Activated CD8-positive, alpha-beta memory T cell treated with anti-CD3 and anti-CD28 coated beads for 36 hours (primary cell): ENCODE measurements around the gene PTPRG. TPM values are rescaled to one million over a fixed set of nuclear protein-coding genes. Genes with fewer than 3 reads are reported as not detected.

Experiments
- CTCF ChIA-PET: fragments of 350-600 bp; sonication (Branson Sonifier 250); formaldehyde crosslinking; loops from one replicate; lab custom pipeline; 2021; ENCODE audit warnings: antibody characterized with exemption; lab: Charles Lee
- POLR2A ChIA-PET: fragments of 350-600 bp; sonication (Branson Sonifier 250); formaldehyde crosslinking; loops from one replicate; lab custom pipeline; 2021; ENCODE audit warnings: antibody characterized with exemption; lab: Charles Lee
- total RNA-seq, 2 experiments: library from RNA; stranded (reverse); gene quantifications; one replicate each; pipeline ENCODE4 v1.2.3, GENCODE V29; 2021

The PTPRG gene
- total RNA-seq, 2 experiments from 2014 or later: not detected

DNA sequence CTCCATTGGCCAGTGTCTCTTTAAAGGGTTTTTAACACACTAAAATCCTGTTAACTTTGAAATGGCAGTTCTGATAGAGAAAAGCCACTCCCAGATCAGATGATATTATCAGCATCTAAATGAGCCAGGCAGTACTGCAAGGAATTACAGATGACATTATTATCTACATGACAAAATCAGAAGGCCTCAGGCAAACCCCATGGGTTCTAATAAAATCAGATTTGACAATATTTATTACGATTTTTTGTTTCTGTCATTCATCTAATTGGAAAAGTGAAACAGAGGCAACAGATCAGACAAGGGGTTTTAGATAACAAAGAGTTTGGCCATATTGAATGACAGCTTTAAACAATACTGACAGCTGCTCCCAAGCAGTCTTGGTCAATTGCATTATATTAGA is 699.3 kb downstream of the PTPRG start:
- ChIA-PET POLR2A (no interaction called here), CTCF (no interaction called here)

DNA sequence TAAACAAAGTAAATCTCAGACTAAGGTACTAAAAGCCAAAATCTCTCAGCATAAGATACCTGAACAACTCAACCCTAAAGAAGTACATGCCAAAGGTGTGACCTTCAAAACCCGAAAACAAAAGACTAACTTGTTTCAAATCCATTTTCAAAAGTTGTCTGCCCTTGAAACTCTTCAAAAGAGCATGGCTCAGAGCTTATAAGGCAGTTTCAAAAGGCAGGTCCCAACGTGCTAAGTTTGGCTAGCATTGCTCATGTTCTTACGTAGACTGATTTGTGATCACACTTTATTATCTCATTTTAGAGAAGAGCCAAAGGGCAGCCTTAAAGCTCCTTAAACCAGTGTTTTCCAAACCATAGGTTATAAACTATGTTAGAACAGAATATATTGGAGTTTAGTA is 699.8 kb downstream of the PTPRG start:
- ChIA-PET POLR2A (no interaction called here), CTCF (interaction anchor here (0.6 kb wide), 1 partner anchor 802 kb away, joined by 4 read pairs; no protein-coding TSS in a partner anchor)

DNA sequence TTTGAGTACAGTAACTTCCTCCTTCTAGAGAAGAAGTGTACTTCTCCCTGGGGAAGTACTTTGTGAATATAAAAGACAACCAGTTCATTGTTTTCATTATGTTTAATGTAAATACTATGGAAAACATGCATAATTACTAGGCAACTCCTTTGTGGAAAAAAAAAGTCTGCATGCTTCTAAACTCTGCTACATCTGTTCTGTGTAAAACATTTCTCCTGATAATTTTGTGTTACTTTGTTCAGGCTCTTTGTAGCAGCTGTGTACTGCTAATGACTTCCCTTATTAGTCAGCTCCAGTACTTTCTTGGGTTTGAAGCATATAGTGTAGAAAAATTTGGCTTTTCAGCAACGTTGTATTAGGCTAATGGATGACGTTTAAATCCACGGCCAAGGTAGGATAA is 700.4 kb downstream of the PTPRG start:
- CTCF ChIA-PET: interaction anchor here (0.6 kb wide), 1 partner anchor 803 kb away, joined by 4 read pairs; no protein-coding TSS in a partner anchor
- POLR2A ChIA-PET: no interaction called here

DNA sequence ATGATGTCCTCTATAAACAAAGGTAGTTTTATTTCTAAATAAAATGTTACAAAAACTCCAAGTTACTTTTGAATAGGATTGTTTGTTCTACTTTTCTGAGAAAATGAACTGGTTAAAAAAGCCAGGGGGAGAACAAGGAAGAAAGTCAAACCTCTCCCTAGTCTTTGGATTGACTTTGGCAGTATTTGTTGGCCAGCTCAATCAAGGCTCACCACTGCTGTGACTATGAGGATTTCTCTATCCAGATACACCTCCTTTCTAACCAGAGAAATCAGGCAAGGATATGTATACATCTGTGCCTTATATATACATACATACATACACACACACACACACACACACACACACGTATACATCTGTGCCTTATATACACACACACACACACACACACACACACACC is 704.2 kb downstream of the PTPRG start:
- ChIA-PET POLR2A (no interaction called here), CTCF (no interaction called here)

DNA sequence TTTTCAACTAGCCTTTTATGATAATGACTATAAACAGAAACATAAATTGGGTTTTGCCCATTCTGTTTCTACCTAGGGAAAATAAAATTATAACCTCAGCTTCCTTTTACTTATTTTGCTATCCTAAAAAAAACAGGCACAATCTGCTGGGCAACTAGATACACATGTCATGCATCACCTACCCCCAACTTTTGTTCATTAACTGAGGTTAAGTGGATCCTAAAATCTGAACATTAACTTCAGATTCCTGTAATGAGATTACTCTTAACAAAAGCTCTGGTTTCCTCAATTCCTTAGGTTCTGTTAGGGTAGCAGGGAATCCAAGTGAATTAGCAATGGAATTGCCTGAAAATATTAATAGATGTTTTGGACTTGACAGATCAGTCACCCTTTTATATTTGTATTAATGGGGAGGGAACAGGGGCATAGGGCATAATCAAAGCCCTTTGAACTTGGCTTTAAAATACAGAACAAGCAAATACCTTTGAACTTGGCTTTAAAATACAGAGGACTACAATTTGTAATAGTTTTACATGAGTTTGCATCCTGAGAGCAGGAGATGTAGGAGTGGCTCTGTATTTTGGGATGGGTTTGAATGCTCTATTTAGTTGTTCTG is 705.4 kb downstream of the PTPRG start:
- CTCF ChIA-PET: no interaction called here
- POLR2A ChIA-PET: no interaction called here

DNA sequence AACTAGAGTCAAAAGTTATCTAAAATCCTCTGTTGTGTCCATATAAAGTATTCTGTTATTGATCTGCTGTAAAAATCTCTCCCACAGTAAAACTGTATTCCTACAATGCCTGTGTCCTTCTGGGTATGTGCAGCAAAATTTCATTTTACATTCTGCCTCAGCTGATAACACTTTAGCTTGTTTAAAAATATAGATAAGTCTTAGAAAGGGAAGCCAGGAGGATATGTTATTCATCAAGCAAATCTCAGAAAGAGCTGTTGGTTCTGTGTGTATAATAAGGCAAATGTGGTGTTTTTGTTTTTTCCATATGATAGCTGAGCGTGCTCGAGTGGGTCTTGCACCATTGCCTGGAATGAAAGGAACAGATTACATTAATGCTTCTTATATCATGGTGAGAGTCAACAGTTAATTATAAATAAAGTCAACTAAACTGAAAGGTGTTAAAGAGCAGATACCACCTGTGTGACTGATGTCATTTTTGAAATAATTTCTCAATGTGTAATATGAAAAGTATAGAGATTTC is 715.3 kb downstream of the PTPRG start:
- POLR2A ChIA-PET: no interaction called here
- CTCF ChIA-PET: no interaction called here

DNA sequence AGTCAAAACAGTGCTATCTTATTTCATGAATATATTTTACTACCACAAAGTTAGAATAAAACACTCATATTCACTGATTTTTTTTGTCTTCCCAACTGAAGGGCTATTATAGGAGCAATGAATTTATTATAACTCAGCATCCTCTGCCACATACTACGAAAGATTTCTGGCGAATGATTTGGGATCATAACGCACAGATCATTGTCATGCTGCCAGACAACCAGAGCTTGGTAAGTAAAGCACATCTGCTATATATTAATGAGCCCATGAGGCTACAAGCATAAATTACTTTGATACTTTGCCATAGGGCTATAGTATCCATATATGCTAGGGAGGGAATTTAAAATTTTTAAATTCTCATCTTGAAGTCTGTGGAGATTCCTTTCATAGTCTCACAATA is 716.1 kb downstream of the PTPRG start:
- ChIA-PET POLR2A (no interaction called here), CTCF (no interaction called here)

DNA sequence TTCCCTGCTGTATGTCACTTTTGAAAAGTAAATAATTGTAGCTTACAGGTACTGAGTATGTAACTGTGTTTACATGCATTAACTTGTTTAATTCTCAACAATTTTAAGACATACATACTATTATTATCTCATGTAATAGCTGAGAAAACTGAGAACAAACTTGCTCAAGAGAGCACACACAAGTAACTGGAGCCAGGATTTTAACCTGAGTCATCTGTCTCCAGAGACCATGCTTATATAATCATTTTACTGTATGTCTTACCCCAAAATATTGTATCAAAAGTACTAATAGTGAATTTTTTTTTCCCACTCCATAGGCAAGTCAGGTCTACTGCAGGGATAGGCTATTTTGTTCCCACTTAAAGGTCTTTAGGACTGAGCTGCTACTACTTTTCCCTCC is 716.6 kb downstream of the PTPRG start:
- CTCF ChIA-PET: no interaction called here

DNA sequence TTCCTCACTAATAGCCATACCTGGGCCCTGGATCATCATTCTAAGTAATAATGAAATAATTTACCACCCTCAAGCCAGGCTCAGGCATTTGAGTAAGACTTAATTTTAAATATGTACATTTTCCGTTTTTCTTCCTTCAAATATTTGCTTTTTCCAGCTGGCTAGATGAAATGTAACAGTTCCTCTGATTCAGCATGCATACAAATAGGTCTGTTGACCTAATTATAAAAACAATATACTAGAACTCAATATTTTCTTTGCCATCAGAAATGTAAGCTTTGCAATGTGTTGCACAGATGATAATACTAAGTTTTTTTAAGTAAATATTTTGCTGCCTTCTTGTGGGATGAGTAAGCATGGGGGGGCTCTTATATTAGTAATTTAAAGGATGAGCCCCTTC is 720.4 kb downstream of the PTPRG start:
- CTCF ChIA-PET: no interaction called here
- POLR2A ChIA-PET: no interaction called here

More for the DNA sequence above, 716.6 kb downstream of the PTPRG start:
- POLR2A ChIA-PET: no interaction called here

DNA sequence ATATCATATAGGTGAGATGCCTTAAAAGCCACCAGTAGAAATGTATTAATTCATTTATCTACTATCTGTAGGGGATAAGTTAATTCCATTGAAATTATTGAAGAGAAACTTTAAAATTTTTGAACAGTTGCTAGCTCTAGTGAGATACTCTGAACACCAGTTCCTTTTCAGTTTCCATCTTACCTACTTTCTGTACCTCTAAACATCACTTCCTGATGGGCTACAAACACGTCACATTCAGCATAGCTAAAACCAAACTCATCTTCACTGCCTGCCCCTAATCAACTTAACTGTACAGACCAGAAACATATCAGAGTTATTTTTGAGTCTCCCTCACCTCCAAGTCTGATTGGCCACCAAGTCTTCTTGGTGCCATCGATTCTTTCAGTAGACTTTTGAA is 723.1 kb downstream of the PTPRG start:
- ChIA-PET CTCF (no interaction called here), POLR2A (no interaction called here)

DNA sequence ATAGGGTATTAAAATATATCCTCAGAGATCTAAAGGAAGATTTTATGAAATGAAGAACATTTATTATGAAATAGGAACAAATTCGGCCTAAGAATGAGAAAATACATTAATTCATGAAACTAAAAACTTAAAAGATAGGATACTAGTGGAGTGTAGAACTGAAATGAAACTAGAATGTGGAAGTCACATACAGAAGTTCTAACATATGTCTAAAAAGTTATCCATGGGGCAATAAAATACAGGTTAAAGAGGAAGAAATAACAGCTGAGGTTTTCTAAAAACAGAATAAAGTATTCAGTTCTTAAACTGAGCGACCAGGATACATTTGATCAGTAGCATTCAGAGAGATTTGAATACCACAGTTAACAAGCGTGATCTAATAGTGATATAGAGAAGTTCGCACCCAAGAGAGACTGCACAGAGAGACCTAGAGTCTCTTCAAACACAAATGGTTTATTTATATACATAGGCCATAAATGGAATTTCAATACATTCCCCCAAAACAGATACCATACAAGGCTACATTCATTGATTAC is 726.1 kb downstream of the PTPRG start:
- ChIA-PET CTCF (no interaction called here), POLR2A (no interaction called here)

DNA sequence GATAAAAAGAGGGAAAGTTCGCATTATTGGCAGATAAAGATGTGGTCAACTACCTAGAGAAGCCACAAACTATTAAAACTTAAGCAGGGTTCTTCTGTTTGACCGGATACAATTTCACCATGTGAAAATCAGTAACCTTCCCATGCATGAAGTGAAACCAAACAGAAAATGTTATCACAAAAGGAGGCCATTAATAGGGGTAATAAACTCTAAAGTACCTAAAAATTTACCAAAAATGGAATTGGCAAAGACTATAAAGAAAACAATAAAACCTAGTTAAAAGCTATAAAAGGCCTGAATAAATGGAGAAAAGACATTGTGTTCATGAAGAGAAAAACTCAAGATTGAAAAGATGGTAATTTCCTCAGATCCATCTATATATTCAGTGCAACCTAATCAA is 728.6 kb downstream of the PTPRG start:
- POLR2A ChIA-PET: no interaction called here
- CTCF ChIA-PET: no interaction called here

DNA sequence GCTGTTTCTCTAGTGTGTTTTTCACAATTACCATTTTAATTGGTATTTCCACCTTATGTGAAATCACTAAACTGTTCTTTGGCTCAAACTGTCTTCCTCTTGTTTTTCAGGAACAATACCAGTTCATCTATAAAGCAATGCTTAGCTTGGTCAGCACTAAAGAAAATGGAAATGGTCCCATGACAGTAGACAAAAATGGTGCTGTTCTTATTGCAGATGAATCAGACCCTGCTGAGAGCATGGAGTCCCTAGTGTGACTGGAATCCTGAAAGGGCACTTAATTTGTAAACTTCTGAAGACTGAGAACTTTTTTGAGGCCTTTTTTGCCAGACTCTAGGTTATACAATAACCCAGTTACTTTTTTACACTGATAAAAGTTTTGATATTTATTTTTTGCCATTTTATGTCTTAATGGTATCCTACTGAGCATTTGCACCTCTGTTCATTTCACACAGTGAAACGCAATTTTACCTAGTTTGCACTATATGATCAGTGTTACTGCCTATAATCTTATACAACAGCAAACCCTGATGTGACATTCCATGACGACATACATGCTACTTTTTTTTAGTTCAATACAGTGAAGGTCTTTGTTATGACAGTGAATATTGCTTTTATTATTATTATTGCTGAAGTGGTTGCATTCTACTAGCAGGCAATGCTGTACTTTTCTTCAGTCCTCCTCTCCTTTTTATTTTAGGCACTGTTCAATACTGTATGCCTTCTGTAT is 731.8 kb downstream of the PTPRG start:
- ChIA-PET CTCF (no interaction called here), POLR2A (no interaction called here)

DNA sequence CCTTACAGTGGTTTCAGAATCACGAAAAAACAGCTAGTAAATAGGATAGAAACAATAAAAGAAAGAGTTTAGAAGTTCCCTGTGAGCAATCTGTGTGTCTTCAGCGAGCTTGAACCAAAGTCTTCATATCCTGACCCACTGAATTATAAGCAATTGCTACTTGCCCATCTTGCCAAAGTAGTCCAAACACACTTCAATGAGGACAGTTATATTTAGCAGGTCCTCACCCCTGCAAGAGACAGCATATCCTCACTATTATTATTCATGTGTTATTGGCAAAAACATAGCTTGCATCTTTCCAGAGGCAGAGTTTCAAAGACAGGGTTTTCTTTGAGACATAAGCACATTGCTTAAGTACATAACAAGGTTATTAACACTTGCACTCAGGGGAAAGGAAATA is 734.2 kb downstream of the PTPRG start:
- ChIA-PET CTCF (no interaction called here), POLR2A (no interaction called here)

DNA sequence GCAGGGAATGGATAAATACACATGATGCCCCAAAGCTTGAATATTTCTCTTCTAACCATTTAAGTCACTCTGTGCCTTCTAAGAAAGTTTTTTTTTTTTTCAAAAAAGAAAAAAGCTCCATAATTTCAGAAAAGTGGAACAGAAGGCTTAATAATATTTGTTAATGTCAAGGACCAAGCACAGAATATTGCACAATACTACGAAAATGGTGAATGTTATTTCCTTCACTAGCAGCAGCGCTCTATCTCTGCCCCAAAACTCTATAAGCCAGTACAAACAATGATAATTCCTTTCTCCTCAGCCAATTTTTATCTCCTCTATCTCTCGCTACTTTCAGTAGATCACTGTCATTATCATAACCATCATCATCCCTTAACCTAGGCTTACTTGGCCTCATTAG is 739.2 kb downstream of the PTPRG start:
- ChIA-PET POLR2A (no interaction called here), CTCF (no interaction called here)

DNA sequence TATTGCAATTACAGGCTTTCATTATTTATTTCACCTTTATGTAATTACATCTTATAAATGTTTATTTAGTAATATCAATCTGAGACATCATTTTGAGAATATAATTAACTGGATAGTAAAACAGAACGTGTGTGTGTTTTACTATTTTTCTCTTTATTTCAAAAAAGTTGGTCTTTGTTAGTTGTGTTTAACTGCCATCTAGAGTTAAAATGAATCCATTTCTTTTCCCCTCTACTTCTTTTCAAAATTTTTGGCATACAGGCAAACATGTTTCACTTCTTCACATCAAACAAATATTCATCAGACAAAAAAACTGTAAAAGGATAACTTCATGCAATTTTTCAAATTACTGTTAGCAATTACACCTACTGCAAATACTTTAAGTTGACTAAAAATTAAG is 750.8 kb downstream of the PTPRG start:
- ChIA-PET POLR2A (no interaction called here), CTCF (no interaction called here)

DNA sequence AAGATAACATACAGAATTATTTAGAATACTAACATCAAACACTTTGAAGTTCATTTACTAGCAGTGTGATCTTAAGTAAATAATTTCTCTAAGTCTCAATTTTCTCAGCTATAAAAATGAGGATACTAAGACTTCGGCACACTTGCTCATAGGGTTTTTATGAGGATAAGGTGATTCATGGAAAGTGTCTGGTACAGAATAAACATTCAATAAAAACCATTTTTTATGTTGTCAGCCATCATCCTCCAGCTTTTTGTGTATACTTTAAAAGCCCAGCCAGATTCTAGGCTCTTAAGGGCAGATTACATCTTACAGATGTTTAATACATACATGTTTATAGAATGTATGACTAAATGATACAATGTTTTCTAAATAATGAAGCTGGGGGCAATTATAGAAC is 755.2 kb downstream of the PTPRG start:
- POLR2A ChIA-PET: no interaction called here
- CTCF ChIA-PET: no interaction called here

DNA sequence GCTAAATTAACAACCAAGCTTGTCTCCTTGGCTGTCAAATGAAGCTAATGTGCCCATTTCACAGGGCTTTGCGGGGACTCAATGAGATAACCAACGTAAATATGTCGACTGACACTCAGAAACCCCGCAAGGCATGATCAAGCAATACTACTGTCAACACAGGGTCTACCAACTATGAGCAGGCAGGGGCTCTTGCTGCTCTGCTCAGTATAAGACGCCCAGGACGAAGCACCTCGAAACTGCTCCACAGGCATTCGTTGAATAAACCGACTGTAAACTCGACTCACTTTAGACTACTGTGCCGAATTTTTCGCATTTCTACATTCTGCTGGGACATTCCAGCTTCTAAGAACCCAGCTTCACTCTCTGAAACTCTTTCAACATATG is 757.0 kb downstream of the PTPRG start:
- POLR2A ChIA-PET: no interaction called here

DNA sequence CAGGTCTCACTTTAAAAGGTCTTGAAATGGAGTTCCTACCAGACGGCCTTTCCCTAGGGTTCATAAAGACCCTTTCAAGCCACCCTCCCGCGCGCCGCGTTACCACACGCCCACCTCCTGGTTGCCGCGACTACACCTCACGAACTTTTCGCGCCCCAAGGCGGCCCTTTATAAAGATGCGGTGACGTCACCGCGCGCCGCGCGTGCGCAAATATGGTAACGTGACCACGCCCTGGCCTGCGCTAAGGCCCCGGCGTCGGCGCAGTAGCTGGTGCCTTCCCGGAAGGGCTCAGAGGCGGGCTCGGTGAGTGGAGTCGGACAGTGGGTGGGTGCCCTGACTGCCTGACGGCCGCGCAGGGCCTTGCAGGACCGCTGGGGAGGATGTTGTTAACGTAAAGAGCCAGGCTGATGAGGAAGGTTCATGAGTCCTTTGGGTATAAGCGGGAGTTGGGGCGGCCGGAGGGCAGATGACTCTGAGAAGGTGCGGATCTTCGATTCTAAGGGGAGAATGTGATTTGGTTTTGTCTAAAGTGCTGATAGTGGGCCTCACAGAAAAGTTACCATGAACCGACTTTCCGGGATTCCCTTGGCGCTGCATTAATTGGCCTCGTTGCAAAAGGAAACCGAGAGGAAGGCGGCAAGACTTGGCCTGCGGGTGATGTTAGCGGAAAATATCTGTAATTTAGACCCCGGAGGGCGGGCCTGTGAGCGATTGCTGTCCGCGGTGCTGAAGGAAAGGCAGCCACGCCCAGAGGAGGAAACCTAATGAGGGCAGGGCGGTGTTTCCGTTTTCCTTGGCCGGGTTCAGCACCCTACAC is 757.6 kb downstream of the PTPRG start:
- CTCF ChIA-PET: no interaction called here
- POLR2A ChIA-PET: no interaction called here

More for the DNA sequence above, 757.0 kb downstream of the PTPRG start:
- CTCF ChIA-PET: interaction anchor here (0.5 kb wide), 1 partner anchor 285 kb away, joined by 3 read pairs; no protein-coding TSS in a partner anchor
